ENCODE data around the gene SORCS1. TPM values are rescaled to one million over a fixed set of nuclear protein-coding genes. Genes with fewer than 3 reads are reported as not detected.

SORCS1 gene
- total and polyA plus RNA-seq, 2 experiments from 2014 or later = 45.6 to 73.0 TPM

GRCh38 chr10:107081644-107082043 is 82.9 kb downstream of the SORCS1 start:
- no peak for TF ChIP-seq CTCF (IDR thresholded peaks at IDR 0.05; ENCODE audit: low read depth, low read length)

GRCh38 chr10:107075117-107075516 is 89.4 kb downstream of the SORCS1 start:
- no peaks in the 10 kb centered on the region for H3K36me3 ChIP-seq
- H3K9me3 ChIP-seq (ENCODE audit: low read depth) = no peaks in the 10 kb centered on the region
- H3K27ac ChIP-seq = no peak overlapping the region
- no peaks in the 10 kb centered on the region for H3K27me3 ChIP-seq
- peaks cover 28% of the 10 kb centered on the region for H3K4me1 ChIP-seq (ENCODE audit: low read depth)
- no peak overlapping the region for H3K4me3 ChIP-seq
- DNase-seq (ENCODE audit: low read depth in 1 of 2, low spot score in 1 of 2) = no peak
- no peak for TF ChIP-seq CTCF (IDR thresholded peaks at IDR 0.05; ENCODE audit: low read depth, low read length)

More at GRCh38 chr10:107081644-107082043, 82.9 kb downstream of the SORCS1 start:
- DNase-seq (ENCODE audit: low read depth in 1 of 2, low spot score in 1 of 2) = no peak
- H3K27ac ChIP-seq = no peak overlapping the region
- peaks cover 10% of the 10 kb centered on the region for H3K4me1 ChIP-seq (ENCODE audit: low read depth)
- no peak overlapping the region for H3K4me3 ChIP-seq
- no peaks in the 10 kb centered on the region for H3K27me3 ChIP-seq
- no peaks in the 10 kb centered on the region for H3K9me3 ChIP-seq (ENCODE audit: low read depth)
- H3K36me3 ChIP-seq = no peaks in the 10 kb centered on the region

- H3K4me3 ChIP-seq = no peak overlapping the region
- H3K36me3 ChIP-seq = no peaks in the 10 kb centered on the region
- no peak for TF ChIP-seq CTCF (IDR thresholded peaks at IDR 0.05; ENCODE audit: low read depth, low read length)
- no peaks in the 10 kb centered on the region for H3K9me3 ChIP-seq (ENCODE audit: low read depth)
- peak overlapping the region; percentile 58 for H3K27ac ChIP-seq
- no peaks in the 10 kb centered on the region for H3K27me3 ChIP-seq
- peaks cover 25% of the 10 kb centered on the region for H3K4me1 ChIP-seq (ENCODE audit: low read depth)
- DNase-seq (ENCODE audit: low read depth in 1 of 2, low spot score in 1 of 2) = peak in 1 of 2 donors; percentile 65
Observed at GRCh38 chr10:107072786-107073185, 91.7 kb downstream of the SORCS1 start.

- Histone ChIP-seq H3K36me3 (no peaks in the 10 kb centered on the region), H3K27me3 (no peaks in the 10 kb centered on the region), H3K9me3 (ENCODE audit: low read depth) (no peaks in the 10 kb centered on the region), H3K4me1 (ENCODE audit: low read depth) (peaks cover 25% of the 10 kb centered on the region), H3K4me3 (no peak overlapping the region), H3K27ac (peak overlapping the region; percentile 58)
- no peak for TF ChIP-seq CTCF (IDR thresholded peaks at IDR 0.05; ENCODE audit: low read depth, low read length)
- DNase-seq (ENCODE audit: low read depth in 1 of 2, low spot score in 1 of 2) = no peak
Observed at GRCh38 chr10:107072028-107072427, 92.5 kb downstream of the SORCS1 start.

- DNase-seq (ENCODE audit: low read depth in 1 of 2, low spot score in 1 of 2) = no peak
- Histone ChIP-seq H3K4me1 (ENCODE audit: low read depth) (peaks cover 25% of the 10 kb centered on the region), H3K4me3 (no peak overlapping the region), H3K27ac (peak overlapping the region; percentile 45), H3K27me3 (no peaks in the 10 kb centered on the region), H3K36me3 (no peaks in the 10 kb centered on the region), H3K9me3 (ENCODE audit: low read depth) (no peaks in the 10 kb centered on the region)
- no peak for TF ChIP-seq CTCF (IDR thresholded peaks at IDR 0.05; ENCODE audit: low read depth, low read length)
Observed at GRCh38 chr10:107071301-107071700, 93.2 kb downstream of the SORCS1 start.

- no peaks in the 10 kb centered on the region for H3K9me3 ChIP-seq (ENCODE audit: low read depth)
- no peak for DNase-seq (ENCODE audit: low read depth in 1 of 2, low spot score in 1 of 2)
- H3K27ac ChIP-seq = no peak overlapping the region
- peaks cover 23% of the 10 kb centered on the region for H3K4me1 ChIP-seq (ENCODE audit: low read depth)
- no peak overlapping the region for H3K4me3 ChIP-seq
- no peak for TF ChIP-seq CTCF (IDR thresholded peaks at IDR 0.05; ENCODE audit: low read depth, low read length)
- H3K36me3 ChIP-seq = no peaks in the 10 kb centered on the region
- no peaks in the 10 kb centered on the region for H3K27me3 ChIP-seq
Observed at GRCh38 chr10:107067843-107068242, 96.7 kb downstream of the SORCS1 start.
